Stimulated activated CD8-positive, alpha-beta memory T cell treated with anti-CD3 and anti-CD28 coated beads, Interleukin-15, amount 100 ng/mL, for 48 hours (primary cell): ENCODE measurements around the gene ZNF532.

Experiments
- DNase-seq, 2 donors: peaks; one replicate each; pipeline ENCODE4 v3.0.0-alpha.2; 2020; ENCODE audit warnings: low read depth in 2 of 2

Gene ZNF532

DNA sequence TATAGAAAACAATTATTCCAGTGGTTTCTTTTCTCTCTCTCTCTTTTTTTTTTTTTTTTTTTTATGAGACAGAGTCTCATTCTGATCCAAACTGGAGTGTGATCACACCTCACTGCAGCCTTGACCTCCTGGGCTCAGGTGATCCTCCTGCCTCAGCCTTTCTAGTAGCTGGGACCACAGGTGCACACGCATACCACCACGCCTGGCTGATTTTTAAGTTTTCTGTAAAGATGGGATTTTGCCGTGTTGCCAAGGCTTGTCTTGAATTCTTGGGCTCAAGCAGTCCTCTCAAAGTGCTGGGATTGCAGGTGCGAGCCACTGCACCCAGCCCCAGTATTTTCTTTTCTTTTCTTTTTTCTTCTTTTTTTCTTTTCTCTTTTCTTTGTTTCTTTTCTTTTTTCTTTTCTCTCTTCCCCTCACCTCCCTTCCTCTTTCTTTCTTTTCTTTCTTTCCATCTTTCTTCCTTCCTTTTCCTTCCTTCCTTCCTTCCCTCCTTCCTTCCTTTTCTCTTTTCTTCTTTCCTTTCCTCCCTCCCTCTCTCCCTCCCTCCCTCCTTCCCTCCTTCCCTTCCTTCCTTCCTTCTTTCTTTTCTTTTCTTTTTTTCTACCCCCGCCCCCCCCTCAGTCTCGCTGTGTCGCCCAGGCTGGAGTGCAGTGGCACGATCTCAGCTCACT lies 76.9 kb downstream of the ZNF532 start:
- DNase-seq: no peak

DNA sequence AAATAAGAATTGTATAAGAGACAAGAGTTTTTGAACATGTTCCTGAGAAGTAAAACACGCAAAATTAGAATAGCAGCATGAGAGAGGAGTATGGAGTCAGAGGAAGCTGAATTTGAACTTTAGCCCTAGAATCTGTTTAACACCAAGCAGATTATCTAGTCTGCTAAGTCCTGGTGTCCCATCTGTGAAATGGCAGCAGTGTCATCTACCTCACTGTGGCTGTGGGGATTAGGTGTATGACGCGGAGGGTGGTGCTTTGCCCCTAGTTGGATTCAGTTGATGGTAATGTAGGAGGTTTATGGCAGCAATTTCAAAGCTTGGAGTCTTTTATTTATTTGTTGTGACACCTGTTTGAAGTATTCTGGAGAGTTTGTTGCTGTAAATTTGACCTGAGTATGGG lies 79.2 kb downstream of the ZNF532 start:
- no peak for DNase-seq

DNA sequence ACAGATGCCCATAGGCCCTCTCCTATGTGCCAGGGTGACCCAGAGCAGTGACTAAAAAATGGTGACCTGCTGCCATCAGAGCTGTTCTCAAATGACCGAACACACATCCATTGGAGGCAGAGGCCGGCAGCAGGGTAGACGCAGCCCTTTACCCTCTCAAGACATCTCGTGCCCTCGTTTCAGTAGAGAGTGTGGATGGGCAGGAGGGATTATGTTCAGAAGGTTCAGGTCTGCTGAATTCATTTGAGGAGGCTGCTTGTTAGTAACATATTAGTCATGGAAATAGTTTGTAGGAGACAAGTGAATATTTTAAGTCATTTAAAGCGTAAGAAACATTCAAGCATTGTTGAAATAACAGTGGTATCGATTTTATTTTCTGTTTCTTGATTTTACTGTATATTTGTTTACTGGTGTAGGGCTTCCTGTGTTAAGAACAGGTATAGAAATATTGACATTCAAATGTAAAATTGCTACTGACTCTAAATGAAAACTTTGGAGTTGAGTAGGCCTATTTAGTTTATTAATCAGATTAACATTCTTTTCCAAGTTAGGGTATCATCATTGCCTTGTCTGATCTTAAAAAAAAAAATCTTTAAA lies 82.6 kb downstream of the ZNF532 start:
- DNase-seq: no peak

DNA sequence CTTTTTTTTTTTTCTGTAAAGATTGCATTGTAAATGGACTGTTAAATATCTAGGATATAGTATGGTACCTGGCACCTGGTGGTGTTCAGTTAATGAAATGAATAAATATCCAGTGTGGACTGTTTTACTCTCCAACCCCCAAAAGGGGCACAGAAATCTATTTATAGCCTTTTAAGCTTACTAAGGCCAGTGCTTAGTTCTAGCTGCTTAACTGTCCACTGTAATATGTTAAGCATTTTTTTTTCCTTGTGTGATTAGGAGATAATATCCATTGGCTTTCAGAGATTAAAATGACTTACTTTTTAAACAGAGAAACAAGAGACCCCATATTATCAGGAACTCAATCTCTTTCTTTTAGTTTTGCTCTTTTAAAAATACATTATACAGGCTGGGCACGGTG lies 84.4 kb downstream of the ZNF532 start:
- no peak for DNase-seq

DNA sequence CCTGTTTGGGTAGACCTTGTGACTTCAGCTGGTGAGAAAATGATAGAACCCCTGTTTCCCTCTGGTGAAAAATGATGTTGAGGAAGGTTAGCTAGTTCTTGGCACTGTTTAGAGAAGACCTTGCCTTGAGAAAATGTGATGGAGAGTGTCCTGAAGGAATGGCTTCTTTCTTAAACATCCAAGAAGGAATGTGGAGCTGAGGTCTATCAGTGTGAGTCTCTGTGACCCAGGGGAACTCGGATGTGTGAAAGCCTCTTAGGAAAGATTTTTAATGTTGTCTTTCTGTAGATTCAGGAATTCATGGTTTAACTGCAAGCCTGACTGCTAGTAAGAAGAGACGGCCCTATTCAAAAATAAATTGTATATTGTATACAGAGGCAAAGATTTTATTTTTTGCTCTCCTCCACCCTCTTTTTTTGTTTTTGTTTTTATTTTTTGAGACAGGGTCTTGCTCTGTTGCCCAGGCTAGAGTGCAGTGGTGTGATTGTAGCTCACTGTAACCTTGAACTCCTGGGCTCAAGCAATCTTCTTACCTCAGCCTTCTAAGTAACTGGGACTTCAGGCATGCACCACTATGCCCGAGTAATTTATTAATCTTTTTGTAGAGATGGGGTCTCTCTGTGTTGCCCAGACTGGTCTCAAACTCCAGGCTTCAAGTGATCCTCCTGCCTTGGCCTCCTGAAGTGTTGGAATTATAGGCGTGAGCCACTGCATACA lies 87.5 kb downstream of the ZNF532 start:
- DNase-seq: no peak

DNA sequence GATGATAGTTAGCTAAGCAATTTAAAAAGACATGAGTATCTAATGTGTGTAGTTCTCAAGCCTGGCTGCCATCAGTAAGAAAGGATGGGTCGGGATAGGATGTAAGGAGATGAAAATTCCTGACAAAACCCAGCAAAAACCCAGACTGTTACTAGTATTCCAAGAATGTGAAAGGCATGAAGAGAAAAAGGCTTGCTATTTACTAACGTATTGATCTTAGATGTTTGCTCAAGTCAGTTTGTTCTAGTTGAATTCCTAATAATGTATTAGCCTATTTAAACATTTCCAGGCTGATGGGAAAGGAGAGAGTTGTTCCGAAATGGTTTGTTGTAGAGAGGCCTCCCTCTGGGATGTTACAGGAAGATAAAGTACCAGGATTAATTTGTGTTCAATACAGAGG lies 88.2 kb downstream of the ZNF532 start:
- DNase-seq: no peak

DNA sequence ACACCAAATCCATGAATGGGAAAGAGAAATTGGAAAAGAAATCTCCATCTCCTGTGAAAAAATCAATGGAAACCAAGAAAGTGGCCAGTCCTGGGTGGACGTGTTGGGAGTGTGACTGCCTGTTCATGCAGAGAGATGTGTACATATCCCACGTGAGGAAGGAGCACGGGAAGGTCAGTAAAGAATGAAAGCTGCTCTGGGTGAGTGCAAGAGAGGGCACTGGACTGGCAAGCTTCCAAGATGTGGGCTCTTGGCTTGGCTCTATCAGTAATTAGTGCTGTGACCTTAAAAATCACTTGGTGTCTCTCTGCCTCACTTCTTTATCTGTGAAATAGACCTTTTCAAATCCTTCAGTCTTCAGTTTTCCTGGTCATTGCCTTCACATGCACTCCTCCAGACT lies 89.0 kb downstream of the ZNF532 start:
- no peak for DNase-seq

DNA sequence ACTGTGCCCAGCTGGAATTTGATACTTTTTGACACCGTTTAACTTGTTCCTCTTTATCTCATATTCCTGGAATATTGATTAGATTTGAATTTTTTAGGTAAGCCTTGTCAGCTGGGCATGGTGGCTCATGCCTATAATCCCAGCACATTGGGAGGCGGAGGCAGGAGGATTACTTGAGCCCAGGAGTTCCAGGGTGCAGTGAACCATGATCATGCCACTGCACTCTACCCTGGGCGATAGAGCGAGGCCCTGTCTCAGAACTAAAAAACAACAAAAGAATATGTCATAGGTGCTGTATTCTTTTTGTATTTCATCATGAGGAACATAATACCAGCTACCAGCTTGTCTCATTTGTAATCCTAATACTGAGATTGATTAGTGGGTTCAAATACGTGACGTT lies 90.3 kb downstream of the ZNF532 start:
- no peak for DNase-seq

DNA sequence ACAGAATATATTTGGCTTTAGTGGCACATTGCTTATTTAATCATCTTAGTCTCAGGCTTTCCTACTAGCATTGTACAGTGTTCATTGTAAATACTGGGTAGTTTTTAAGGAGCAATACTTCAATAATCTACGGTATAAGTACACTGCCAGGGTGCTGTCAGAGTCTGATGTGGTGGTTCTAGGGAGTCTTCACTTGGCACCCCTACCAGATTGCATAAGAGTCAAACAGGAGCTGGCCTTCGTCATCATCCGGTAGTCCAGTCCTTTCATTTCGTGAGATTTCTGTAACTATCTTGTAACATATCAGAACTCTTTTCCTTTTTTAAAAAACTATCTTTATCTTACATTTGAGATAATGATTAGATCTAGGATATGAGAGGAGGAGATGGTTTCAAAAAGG lies 91.1 kb downstream of the ZNF532 start:
- no peak for DNase-seq

DNA sequence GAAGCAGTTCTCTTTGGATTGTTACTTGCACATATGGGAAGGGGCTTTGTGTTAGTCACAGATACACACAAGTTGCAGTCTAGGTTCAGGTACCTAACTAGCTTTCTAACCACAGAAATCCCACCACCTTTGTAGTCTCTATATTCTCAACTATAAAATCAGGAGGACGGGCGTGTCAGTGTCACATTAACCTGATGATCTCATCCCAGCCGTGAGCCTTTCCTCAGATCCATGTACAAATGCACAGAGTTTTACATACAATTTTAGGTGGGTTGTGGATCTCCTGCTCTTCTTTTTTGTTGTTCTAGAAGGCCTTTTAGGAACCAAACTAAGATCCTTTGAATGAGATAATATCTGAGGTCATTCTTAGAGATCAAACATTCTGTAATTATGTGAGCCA lies 94.0 kb downstream of the ZNF532 start:
- no peak for DNase-seq

DNA sequence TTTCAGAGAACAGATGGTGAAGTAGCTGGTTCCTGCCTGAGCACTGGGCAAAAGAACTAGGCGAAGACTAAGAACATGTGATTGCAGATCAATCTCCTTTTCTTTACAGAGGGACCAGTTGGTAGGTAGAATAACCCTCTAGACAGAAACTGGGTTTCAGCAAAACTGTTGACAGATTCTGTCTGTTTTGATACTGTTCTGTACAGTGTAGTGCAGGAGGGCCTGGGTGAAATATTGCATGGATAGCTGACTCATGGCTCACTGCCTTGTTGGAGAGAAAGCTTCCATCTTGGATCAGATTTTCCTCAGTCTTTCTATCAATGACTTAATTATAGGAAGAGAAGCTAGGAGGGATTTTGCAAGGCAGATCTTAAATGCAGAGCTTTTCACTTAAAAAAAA lies 95.8 kb downstream of the ZNF532 start:
- no peak for DNase-seq

DNA sequence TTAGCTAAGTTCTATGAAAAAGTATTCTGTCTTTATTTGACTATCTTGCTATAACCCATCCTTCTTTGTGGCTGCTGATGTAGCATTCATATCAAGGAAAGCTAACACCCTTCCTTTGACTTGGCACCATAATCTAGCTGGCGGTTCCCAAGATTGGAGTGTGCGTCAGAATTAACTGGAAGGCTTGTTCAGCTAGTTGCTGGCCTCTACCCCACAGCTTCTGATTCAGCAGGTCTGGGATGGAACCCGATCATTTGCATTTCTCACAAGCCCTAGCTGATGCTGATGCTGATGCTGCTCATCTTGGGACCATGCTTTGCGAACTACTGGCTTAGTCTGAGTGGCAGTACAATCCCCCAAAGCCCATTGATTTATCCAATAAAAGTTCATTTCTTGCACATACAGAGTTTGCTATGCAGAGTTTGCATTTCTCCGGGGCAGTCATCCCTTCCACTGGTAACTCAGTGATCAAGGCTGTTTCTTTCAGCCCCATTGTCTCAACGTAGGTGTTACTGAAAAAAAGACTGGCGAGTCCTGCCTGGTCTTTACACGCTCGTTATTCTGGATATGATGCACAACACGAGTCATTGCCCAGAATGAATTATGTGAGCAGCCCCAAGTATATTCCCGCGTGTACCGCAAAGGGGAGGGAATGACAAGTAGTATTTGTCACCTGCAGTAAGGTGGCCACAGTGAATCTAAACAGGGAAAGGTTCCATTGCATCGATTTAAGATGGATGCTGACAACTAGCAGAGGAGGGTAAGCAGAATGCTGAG lies 96.5 kb downstream of the ZNF532 start:
- DNase-seq: no peak

DNA sequence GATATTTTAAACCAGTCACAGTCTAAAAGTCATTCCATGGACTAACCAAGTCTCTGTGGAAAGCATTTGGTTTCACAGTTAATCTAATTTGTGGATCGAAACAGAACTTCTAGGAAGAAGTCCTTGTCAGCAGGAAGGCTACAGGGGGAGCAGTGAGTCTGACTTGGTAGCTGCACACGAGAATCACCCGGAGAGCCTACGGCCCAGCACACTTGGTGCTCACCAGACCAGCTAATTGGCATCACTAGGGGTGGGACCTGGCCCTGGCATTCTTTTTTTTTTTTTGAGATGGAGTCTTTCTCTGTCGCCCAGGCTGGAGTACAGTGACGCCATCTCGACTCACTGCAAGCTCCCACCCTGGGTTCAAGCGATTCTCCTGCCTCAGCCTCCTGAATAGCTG lies 97.7 kb downstream of the ZNF532 start:
- DNase-seq: no peak

DNA sequence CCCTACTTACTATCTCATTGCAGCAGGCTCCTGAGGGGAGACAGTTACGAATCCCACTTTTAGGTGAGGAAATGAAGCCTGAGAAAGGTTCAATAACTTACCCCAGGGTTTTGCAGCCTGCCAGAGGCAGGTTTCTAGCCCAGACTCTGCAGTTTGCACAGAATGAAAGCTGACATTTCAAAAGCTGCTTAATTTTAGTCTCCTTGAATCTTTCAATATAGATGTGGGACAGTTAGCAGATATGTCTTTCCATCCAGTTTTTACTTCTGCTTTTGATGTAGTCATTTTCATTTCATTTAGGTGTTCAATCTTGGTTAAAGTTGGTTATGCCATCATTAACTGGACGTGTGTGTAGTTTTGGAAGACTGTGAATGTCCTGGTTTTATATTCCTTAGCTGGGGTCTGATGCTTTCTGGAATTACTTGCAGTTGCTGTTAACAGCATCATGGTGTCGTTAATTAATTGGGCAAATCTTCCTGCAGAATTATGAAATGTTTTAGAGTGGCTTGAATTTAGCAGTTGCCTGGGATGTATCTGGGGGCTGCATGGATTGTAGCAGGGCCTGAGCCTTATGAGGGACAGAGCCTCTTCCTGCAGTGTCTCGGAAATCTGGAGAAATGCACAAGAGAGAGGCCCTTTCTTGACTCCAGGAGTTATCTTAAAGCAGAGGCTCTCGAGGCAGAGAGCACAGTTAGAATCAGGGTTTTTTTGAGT lies 100.8 kb downstream of the ZNF532 start:
- no peak for DNase-seq

DNA sequence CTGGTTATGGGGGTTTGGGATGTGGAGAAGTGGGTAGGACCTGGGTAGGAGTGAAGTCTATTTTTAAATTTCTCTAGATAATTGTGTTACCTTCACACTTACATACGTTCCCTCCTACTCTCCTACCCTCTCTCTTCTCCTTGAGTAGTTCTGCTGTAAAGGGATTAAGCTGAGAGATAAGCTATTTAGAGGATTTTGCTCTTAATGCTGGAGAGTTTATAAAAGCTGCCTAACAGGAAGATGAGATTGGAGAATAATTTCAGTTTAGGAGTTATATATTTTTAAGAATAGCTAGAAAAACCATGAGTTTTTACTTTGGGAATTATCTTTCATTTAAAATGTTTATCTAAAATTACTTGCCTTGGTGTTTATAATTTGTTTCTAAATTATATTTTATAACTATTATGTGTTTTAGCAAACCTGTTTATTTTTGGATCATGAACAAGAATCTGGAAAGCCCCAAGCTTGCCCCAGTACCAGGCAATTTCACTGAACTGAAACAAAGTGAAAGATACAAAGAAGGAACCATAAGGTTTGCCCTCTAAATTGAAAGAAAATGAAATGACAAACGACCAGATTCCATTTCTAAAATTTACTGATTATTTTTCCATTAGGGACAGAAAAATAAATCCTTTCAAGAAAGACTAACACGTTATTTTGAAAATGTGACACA lies 101.5 kb downstream of the ZNF532 start:
- no peak for DNase-seq

DNA sequence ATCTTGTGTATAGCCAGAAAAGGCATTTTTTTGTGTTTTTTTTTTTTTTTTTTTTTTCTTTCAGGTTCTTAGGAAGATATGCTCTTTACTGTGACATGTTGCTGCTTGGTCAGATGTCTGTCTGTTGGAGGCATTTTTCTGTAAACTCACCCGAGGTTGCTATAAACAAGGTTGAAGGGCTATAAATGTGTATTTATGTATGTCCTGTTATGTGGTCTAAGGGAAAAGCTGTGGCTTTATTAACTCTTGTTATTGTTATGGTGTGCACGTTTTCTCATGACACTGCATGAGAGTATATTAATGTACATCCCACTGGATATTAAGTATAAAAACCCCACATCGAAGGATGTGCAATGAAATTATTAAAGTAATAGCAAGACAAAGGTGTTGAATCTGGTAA lies 102.0 kb downstream of the ZNF532 start:
- DNase-seq: no peak

DNA sequence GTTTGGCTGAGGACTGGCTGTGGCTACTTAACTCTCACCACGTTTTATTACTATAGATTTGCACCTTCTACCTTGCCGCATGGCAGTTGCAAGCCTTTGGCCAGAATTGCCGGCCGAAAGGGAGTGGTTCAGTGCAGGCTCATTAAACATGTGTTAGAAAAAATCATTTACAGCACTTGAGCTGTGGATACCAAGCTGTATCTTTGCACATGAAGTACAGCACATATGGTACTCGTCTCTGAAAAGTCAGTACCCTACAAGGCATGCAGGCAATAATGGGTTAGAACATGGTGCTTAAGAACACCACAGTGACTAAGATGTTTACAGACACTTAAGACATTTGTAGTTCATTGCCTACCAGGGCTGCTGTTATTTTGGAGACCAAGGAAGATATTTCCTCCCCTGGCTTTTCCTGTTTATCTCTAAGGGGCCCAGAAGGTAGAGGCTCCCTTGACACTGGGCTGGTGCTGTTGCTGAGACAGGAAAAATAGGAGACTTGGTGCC lies 103.1 kb downstream of the ZNF532 start:
- DNase-seq: no peak

DNA sequence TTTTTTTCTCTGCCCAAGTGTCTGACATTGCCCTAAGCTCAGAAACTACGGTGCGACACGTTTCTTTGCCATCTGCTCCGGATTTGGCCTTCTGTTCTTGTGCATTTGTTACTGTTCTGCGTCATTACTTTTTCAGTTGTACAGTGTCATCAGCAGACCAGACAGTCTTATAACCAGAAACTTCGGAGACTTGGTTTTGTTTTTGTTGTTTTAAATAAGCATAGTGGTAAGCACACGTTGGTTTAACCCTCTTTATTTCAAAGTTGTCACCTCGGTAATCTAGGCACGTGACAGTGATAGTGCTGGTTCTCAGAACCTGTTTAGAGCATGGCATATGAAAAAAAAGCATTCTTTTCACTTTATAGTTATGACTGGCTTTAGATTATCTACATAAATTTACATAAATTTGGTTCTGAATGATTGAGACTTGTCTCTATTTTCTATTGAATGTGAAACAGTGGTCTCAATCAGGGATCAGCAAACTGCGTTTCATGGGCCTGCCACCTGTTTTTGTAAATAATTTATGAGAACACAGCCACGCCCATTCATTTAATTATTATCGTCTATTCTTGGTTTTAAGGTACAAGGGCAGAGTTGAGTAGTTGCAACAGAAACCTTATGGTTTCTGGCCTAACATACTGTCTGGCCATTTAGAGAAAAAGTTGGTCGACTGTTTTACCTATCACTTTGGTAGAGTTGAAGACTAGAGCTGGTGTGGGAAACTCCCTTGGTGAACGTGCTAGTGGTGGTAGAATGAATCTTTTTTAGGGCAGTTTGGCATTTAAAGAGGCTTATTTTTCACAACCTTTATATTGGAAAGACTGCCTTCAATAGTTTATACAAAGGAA lies 106.5 kb downstream of the ZNF532 start:
- no peak for DNase-seq

DNA sequence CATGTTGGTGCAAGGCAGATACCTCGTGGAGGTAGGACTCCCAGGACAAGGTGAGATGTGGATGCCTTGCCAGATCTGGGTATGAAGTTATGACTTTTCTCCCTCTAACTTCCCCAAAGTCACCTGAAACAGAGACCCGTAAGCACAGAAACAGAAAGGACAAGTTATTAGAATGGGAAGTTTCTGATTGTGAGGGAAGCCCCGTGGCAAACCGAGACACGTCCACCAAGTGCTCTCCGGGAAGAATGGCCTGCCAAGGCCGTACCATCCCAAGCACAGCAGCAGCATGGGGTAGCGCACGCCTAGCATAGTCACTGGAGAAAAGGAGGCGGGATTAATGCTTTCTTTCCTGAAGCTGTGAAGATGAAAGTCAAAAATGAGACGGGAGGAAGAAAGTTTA lies 110.6 kb downstream of the ZNF532 start:
- DNase-seq: no peak

DNA sequence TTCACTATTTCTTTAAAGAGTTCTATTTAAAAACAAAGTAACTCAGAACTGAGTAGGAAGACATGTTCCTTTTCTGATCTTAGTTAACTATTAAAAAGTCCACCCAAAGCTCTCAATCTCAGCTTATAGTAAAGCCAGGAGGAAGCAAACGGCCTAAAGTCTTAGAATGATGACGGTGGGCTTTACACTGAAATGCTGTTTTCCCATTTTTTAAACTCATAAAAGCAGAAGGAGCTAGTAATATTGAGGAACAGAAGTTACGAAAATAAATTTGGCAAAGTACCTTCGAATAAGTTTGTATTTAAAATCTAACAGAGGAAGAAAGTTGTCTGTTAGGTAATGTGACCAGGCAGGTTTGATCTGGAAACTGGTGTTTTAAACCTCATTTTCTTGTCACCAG lies 111.1 kb downstream of the ZNF532 start:
- no peak for DNase-seq
